Fibroblast of peridontal ligament (primary cell): ENCODE results near the gene MCHR2.
A peak's percentile ranks its signal among the peaks of the same experiment; 100 is the strongest.
"Not testable (repeated sequence)": the region's sequence is repeated elsewhere in the genome, so short reads cannot be mapped to it uniquely, and the experiment has no call there.

Experiments
- DNase-seq: peaks from one replicate; pipeline ENCODE4 v3.0.0-alpha.2; 2010; ENCODE audit errors: extremely low read depth

Gene MCHR2, protein sequence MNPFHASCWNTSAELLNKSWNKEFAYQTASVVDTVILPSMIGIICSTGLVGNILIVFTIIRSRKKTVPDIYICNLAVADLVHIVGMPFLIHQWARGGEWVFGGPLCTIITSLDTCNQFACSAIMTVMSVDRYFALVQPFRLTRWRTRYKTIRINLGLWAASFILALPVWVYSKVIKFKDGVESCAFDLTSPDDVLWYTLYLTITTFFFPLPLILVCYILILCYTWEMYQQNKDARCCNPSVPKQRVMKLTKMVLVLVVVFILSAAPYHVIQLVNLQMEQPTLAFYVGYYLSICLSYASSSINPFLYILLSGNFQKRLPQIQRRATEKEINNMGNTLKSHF

GRCh38 chr6:99993533-99994251, at the start of gene MCHR2:
MCHR2 (minus strand) TSS chr6:99994223; CDS start chr6:99956147, 38,076 bp downstream.
- DNase-seq: no peak

- not testable (repeated sequence) for DNase-seq
Observed at GRCh38 chr6:100038546-100038945, 44.5 kb upstream of the MCHR2 start.

- no peak for DNase-seq
Observed at GRCh38 chr6:100035873-100036653, 42.0 kb upstream of the MCHR2 start.

- no peak for DNase-seq
Observed at GRCh38 chr6:100023798-100024197, 29.8 kb upstream of the MCHR2 start.

- no peak for DNase-seq
Observed at GRCh38 chr6:100022847-100023246, 28.8 kb upstream of the MCHR2 start.

DNA sequence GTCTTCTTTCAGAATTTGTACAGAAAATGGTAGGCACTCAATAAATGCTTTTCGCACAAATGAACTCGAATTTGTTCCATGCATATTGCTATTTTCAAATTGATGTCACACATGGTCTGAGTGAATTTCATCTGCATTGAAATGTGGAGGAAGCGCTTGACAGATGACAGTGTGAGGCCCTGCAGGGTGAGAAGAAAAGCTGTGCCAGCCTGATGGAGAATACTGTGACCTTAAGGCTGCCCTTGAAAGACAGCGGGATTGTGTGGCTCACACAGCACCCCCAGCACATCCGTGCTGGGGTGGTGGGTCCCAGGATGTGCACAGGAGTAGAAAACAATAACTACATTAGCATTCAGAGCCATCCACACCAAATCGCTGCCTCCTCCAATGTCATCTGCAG, 14.8 kb upstream of the MCHR2 start:
- no peak for DNase-seq

DNA sequence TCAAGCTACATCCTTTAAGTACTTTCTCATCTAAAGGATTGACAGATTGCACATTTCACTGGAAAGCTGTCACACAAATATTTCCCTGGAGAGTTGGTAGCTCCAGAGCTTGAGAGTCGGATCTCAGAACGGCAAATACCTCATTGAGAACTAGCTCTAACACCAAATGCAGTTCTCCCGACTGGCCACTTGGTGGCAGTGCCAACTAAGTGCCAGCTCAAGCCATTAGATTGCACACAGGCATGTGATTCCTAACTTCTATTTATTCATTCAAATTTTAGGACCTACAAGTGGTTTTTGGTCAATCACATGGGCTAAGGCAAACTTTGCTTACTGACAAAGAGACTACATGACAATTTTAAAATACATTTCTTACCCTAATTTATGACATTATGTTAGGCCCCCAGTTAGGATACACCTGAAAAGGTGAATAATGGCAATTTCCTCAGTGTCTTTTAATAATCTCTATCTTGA, 7.9 kb upstream of the MCHR2 start:
- DNase-seq: peak; percentile 66

DNA sequence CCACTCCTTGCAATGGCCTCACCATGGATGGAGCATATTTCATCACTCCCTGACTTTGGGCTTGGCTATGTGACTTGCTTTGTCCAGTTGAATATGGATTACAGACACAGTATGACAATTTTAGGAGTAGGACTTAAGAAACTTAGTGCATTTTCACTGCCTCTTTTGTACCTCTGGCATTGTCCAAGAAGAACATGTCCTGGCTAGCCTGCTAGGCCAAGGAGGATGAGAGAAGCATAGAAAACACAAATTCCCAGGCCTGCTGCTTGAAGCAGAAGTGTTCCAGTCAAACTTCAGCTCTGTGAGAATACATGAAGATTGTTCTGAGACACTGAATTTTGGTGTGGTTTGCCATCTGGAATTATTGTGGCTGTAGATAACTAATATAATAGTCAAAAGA, 3.1 kb upstream of the MCHR2 start:
- no peak for DNase-seq

GRCh38 chr6:99995916-99996315, 1.9 kb upstream of the MCHR2 start:
- no peak for DNase-seq

- no peak for DNase-seq
Observed at GRCh38 chr6:99993146-99993532, 884 bp downstream of the MCHR2 start.

DNA sequence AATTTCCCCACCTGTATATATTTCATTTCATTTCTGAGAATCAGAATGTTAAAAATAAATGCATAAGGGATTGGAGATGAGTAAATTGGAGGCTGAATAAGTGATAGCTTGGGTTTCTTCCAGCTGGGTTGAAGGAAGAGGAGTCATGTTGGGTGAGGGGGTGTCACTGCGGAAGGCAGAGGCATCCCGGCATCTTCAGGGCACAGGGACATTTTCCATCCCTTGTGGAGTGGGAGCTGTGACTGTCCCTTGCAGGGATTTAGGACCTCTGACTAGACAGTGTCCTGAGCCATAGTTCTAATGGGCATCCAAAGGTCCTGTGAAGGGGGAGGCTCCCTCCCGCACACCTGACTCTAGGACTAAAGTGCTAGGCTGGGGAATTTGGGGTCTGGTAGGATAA, 2.1 kb downstream of the MCHR2 start:
- no peak for DNase-seq

GRCh38 chr6:99980741-99981140, 13.3 kb downstream of the MCHR2 start:
- no peak for DNase-seq

DNA sequence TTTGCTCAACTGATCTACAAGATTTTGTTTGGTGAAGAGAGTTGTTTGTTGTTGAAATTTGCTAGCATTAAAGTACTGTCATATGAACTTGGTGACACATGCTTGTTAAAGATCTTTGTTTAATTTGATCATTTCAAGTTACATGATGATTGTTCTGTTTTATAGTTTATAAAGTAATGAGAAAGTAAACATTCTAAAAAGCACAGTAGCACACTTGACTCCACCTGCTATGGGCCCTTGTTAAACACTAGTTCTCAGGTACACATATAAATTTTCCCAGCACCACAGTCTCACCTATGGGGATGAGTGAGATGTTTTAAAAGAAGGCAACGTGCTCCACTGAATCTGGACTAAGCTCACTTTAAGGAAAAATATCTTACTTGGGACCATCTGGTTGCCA, 14.1 kb downstream of the MCHR2 start:
- no peak for DNase-seq

- no peak for DNase-seq
Observed at GRCh38 chr6:99967052-99967451, 27.0 kb downstream of the MCHR2 start.

- no peak for DNase-seq
Observed at GRCh38 chr6:99960027-99960426, 34.0 kb downstream of the MCHR2 start.

DNA sequence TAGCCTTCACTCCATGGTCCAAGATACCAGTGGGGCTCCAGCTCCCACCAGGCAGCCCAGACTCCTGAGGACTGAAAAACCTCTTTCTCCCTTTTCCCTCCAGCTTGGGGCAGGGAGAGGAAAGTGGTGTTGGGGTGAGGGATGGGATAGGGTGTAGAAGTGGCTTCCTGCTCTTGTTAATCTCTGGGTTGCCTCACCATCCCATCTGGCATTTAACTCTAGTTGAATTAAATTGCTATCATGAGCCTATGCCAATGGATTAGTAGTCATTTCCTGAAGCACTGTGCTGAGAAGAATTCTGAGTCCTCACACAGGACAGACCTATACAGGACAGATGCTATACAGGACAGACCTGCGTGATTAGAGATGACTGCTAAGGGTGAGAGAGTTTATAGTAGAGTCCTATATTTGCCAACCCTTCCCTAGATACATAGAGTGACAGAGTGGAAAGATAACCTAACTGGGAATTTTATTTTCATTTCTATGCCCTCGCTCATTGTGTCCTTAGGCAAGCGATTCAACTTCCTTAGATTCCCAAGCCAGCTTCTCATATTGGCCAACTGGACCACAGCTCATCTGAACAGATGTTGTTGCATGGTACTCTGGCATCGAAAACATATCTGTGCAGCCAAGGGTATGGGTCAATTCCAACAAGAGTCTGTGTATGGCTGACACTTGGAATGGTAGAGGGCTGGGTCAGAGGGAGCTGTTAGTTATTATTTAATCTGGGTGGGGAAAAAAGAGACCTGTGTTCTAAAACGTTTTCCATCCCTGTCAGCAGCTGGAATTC, 42.8 kb downstream of the MCHR2 start:
- DNase-seq: no peak

- no peak for DNase-seq
Observed at GRCh38 chr6:99946005-99946404, 48.0 kb downstream of the MCHR2 start.

- DNase-seq: no peak
Observed at GRCh38 chr6:99943846-99944245, 50.2 kb downstream of the MCHR2 start.

DNA sequence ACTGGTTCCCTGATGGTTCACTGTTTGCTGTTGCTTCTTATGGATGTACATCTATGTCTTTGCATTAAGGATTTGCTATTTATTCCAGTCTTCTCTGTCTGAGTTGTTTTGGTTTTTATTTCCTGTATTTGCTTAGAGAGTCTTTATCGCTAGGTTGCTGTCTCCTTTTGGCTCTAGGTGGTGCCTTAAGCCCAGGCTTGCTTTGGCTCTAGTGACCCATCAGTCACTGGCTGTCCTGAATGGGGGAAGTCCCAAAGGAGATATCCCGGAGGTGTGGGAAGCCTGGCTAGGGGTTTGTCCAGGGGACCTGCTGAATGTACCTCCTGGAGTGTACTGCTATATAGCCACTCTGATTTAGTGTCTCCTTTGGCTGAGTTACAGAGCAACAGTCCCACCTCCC, 53.4 kb downstream of the MCHR2 start:
- no peak for DNase-seq

GRCh38 chr6:99933129-99933528, 60.9 kb downstream of the MCHR2 start:
- peak; percentile 87 for DNase-seq

- DNase-seq: no peak
Observed at GRCh38 chr6:99912657-99913056, 81.4 kb downstream of the MCHR2 start.
